ENCODE results near the gene ALDH3A2.

ALDH3A2 gene

GRCh38 chr17:19648475-19649273 lies at the start of gene ALDH3A2:
TSS of gene ALDH3A2 (plus strand) at chr17:19648751. CDS start at chr17:19648972, 221 bp downstream.
- DNase-seq = peak; percentile 94

- no peak for DNase-seq
Observed at GRCh38 chr17:19610311-19610710, 38.2 kb upstream of the ALDH3A2 start.

GRCh38 chr17:19610879-19611278 lies 37.7 kb upstream of the ALDH3A2 start:
- DNase-seq = no peak

GRCh38 chr17:19613979-19614378 lies 34.6 kb upstream of the ALDH3A2 start:
- DNase-seq = no peak

GRCh38 chr17:19614900-19615299 lies 33.7 kb upstream of the ALDH3A2 start:
- DNase-seq = no peak

- DNase-seq = no peak
Observed at GRCh38 chr17:19618015-19618414, 30.5 kb upstream of the ALDH3A2 start.

GRCh38 chr17:19619705-19620325 lies 28.7 kb upstream of the ALDH3A2 start:
- DNase-seq = no peak

GRCh38 chr17:19621697-19622096 lies 26.9 kb upstream of the ALDH3A2 start:
- DNase-seq = no peak

GRCh38 chr17:19626079-19626478 lies 22.5 kb upstream of the ALDH3A2 start:
- DNase-seq = no peak

GRCh38 chr17:19629449-19629848 lies 19.1 kb upstream of the ALDH3A2 start:
- no peak for DNase-seq

GRCh38 chr17:19630035-19630434 lies 18.5 kb upstream of the ALDH3A2 start:
- no peak for DNase-seq

- no peak for DNase-seq
Observed at GRCh38 chr17:19630661-19631060, 17.9 kb upstream of the ALDH3A2 start.

GRCh38 chr17:19631905-19632304 lies 16.6 kb upstream of the ALDH3A2 start:
- DNase-seq = no peak

- DNase-seq = no peak
Observed at GRCh38 chr17:19641687-19642372, 6.7 kb upstream of the ALDH3A2 start.

GRCh38 chr17:19642373-19642893 lies 6.1 kb upstream of the ALDH3A2 start:
- no peak for DNase-seq

GRCh38 chr17:19644493-19645210 lies 3.9 kb upstream of the ALDH3A2 start:
- DNase-seq = no peak

- peak; percentile 61 for DNase-seq
Observed at GRCh38 chr17:19645734-19646201, 2.8 kb upstream of the ALDH3A2 start.

GRCh38 chr17:19646788-19647696 lies 1.5 kb upstream of the ALDH3A2 start:
- DNase-seq = peak; percentile 13

GRCh38 chr17:19647697-19648474 lies 665 bp upstream of the ALDH3A2 start:
- peak; percentile 51 for DNase-seq

GRCh38 chr17:19649274-19649541 lies 657 bp downstream of the ALDH3A2 start:
- DNase-seq = no peak

GRCh38 chr17:19650826-19651225 lies 2.3 kb downstream of the ALDH3A2 start:
- no peak for DNase-seq

Data from CD4-positive, alpha-beta T cell treated with Interleukin-17A for 4 hours (primary cell).